Endodermal cell (in vitro differentiated cells): ENCODE results near the gene HNRNPUL1. TPM values are rescaled to one million over a fixed set of nuclear protein-coding genes. Genes with fewer than 3 reads are reported as not detected.
A peak's percentile ranks its signal among the peaks of the same experiment; 100 is the strongest.

Source experiments
- DNase-seq: peaks from one replicate; pipeline ENCODE4 v3.0.0-alpha.2; 2017
- H3K27ac ChIP-seq: 2 replicates; pipeline ENCODE4 v1.5.1; 2013; ENCODE audit warnings: mild to moderate bottlenecking, low read depth, low read length, moderate library complexity
- H3K27me3 ChIP-seq: 2 replicates; pipeline ENCODE4 v1.6.1; 2013; ENCODE audit warnings: mild to moderate bottlenecking, low read length, moderate library complexity; ENCODE audit not compliant: insufficient read depth, control insufficient read depth, poor library complexity, severe bottlenecking
- H3K36me3 ChIP-seq: 2 replicates; pipeline ENCODE4 v1.7.0; 2013; ENCODE audit warnings: mild to moderate bottlenecking, low read length, moderate library complexity; ENCODE audit not compliant: control insufficient read depth, insufficient read depth
- H3K4me1 ChIP-seq: one replicate; pipeline ENCODE4 v1.7.0; 2013; ENCODE audit warnings: low read length; ENCODE audit not compliant: control insufficient read depth, insufficient read depth
- H3K4me3 ChIP-seq: 2 replicates; pipeline ENCODE4 v1.5.1; 2013; ENCODE audit warnings: mild to moderate bottlenecking, low read length, moderate library complexity
- H3K9ac ChIP-seq: 2 replicates; pipeline ENCODE4 v1.6.1; 2013; ENCODE audit warnings: mild to moderate bottlenecking, low read length, moderate library complexity; ENCODE audit not compliant: poor library complexity, severe bottlenecking; ENCODE audit errors: extremely low read depth
- H3K9me3 ChIP-seq: 2 replicates; pipeline ENCODE4 v1.6.1; 2013; ENCODE audit warnings: mild to moderate bottlenecking, low read length, moderate library complexity; ENCODE audit not compliant: control insufficient read depth
- H3K27ac Mint-ChIP-seq: 2 replicates; pipeline ENCODE4 v1.8.0; 2020; ENCODE audit warnings: mixed read lengths
- H3K27me3 Mint-ChIP-seq: 2 replicates; pipeline ENCODE4 v1.8.0; 2021; ENCODE audit warnings: mild to moderate bottlenecking, mixed read lengths; ENCODE audit not compliant: insufficient read depth
- H3K36me3 Mint-ChIP-seq: 2 replicates; pipeline ENCODE4 v1.8.0; 2020; ENCODE audit warnings: low read depth, mixed read lengths
- H3K4me1 Mint-ChIP-seq: 2 replicates; pipeline ENCODE4 v1.8.0; 2020; ENCODE audit warnings: mixed read lengths
- H3K4me3 Mint-ChIP-seq: 2 replicates; pipeline ENCODE4 v1.8.0; 2020; ENCODE audit warnings: mild to moderate bottlenecking, moderate library complexity, mixed read lengths
- H3K9me3 Mint-ChIP-seq: 2 replicates; pipeline ENCODE4 v1.8.0; 2020; ENCODE audit warnings: mild to moderate bottlenecking, mixed read lengths
- WGBS, 2 experiments: methylation state at CpG; one replicate each; pipeline versions ENCODE4 v1.1.5 to v1.1.7; 2013; ENCODE audit warnings: missing lambda C conversion rate in 2 of 2, mixed read lengths in 1 of 2; ENCODE audit not compliant: insufficient coverage in 1 of 2, insufficient read length in 1 of 2; 5-methylcytosine and 5-hydroxymethylcytosine counted together
- total RNA-seq, 2 donors: library from RNA; stranded (reverse); fragmentation: NEBNext Ultra II Directional in 1 of 2; extraction: Animal tissue kit (Norgen Biotek cat#: 25700) in 1 of 2; gene quantifications; 2 replicates in 1 of 2; 3 replicates in 1 of 2; pipeline ENCODE4 v1.2.1, GENCODE V29; 2021
- TF ChIP-seq, protein P1 (sequence below): fragments of 200-600 bp; sonication (generic); conservative IDR thresholded peaks from 2 replicates; pipeline ENCODE4 v1.5.0; 2021; ENCODE audit warnings: antibody characterized with exemption, mild to moderate bottlenecking

The HNRNPUL1 gene
- total RNA-seq, 2 donors from 2014 or later, result 211 to 225 TPM

DNA sequence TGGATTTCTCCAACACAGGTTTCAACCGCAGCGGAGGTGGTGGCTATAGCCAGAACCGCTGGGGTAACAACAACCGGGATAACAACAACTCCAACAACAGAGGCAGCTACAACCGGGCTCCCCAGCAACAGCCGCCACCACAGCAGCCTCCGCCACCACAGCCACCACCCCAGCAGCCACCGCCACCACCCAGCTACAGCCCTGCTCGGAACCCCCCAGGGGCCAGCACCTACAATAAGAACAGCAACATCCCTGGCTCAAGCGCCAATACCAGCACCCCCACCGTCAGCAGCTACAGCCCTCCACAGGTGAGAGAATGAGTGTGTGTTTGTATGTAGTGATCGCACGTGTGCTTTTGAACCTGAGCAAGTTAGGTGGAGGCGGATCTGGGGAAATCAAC is 39.8 kb downstream of the HNRNPUL1 start:
- Histone ChIP-seq H3K9ac (no peak overlapping the region), H3K4me1 (peaks cover 3% of the 10 kb centered on the region), H3K27me3 (no peaks in the 10 kb centered on the region), H3K36me3 (peaks cover 92% of the 10 kb centered on the region), H3K4me3 (no peak overlapping the region), H3K27ac (no peak overlapping the region), H3K9me3 (no peaks in the 10 kb centered on the region)
- Mint-ChIP-seq H3K4me1 (peaks cover 7% of the 10 kb centered on the region), H3K36me3 (peaks cover 75% of the 10 kb centered on the region), H3K4me3 (no peak overlapping the region), H3K27me3 (no peaks in the 10 kb centered on the region), H3K9me3 (no peaks in the 10 kb centered on the region), H3K27ac (peak overlapping the region; percentile 64)
- TF ChIP-seq, protein P1, sequence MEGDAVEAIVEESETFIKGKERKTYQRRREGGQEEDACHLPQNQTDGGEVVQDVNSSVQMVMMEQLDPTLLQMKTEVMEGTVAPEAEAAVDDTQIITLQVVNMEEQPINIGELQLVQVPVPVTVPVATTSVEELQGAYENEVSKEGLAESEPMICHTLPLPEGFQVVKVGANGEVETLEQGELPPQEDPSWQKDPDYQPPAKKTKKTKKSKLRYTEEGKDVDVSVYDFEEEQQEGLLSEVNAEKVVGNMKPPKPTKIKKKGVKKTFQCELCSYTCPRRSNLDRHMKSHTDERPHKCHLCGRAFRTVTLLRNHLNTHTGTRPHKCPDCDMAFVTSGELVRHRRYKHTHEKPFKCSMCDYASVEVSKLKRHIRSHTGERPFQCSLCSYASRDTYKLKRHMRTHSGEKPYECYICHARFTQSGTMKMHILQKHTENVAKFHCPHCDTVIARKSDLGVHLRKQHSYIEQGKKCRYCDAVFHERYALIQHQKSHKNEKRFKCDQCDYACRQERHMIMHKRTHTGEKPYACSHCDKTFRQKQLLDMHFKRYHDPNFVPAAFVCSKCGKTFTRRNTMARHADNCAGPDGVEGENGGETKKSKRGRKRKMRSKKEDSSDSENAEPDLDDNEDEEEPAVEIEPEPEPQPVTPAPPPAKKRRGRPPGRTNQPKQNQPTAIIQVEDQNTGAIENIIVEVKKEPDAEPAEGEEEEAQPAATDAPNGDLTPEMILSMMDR, result no peak
- no peak for DNase-seq
- 88 to 92% methylated on average over 6 to 14 of the region's 14 CpGs for WGBS, 2 experiments

DNA sequence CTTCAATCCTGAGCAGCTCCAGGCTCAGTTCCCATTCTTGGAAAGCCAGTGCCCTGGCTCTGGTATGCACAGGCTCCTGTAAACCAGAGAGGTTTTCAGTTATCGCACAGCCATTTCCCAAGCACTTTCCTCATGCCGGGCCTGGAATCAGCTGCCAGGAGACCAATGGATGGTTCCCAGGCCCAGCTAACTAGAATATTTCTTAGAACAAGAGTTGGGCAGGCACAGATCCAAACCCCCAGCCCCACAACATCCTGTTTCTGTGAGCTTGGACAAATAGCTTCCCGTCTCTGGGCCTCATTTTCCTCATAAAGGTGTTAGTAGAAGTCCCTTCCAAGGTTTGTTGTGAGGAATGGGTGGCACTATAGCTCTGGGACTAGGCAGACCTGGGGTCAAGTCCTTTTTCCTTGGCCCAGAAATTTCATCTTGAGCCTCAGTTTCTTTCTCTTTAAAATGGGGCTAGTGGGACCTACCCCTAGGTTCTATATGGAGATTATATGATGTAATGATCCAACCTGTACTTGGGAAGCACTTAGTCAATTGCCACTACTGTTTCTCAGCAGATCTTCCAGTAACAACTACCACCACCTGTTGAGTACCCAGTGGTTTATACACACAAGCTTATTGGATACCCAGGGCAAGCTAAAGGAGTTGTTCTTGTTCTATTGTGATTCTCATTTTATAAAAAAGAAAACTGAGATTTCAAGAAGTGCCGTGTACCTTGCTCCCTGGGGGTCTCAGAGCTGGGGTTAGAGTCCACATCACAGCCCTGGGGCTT is 40.7 kb downstream of the HNRNPUL1 start:
- H3K9ac ChIP-seq, result no peak overlapping the region
- no peaks in the 10 kb centered on the region for H3K27me3 ChIP-seq
- 95 to 100% methylated on average over 2 to 4 of the region's 4 CpGs for WGBS, 2 experiments
- peaks cover 66% of the 10 kb centered on the region for H3K36me3 Mint-ChIP-seq
- H3K9me3 ChIP-seq, result no peaks in the 10 kb centered on the region
- no peak overlapping the region for H3K27ac ChIP-seq
- H3K9me3 Mint-ChIP-seq, result no peaks in the 10 kb centered on the region
- TF ChIP-seq, protein P1, result no peak
- no peak overlapping the region for H3K4me3 Mint-ChIP-seq
- peaks cover 85% of the 10 kb centered on the region for H3K36me3 ChIP-seq
- H3K27ac Mint-ChIP-seq, result no peak overlapping the region
- peaks cover 11% of the 10 kb centered on the region for H3K4me1 Mint-ChIP-seq
- no peak overlapping the region for H3K4me3 ChIP-seq
- peaks cover 7% of the 10 kb centered on the region for H3K4me1 ChIP-seq
- DNase-seq, result no peak
- no peaks in the 10 kb centered on the region for H3K27me3 Mint-ChIP-seq

DNA sequence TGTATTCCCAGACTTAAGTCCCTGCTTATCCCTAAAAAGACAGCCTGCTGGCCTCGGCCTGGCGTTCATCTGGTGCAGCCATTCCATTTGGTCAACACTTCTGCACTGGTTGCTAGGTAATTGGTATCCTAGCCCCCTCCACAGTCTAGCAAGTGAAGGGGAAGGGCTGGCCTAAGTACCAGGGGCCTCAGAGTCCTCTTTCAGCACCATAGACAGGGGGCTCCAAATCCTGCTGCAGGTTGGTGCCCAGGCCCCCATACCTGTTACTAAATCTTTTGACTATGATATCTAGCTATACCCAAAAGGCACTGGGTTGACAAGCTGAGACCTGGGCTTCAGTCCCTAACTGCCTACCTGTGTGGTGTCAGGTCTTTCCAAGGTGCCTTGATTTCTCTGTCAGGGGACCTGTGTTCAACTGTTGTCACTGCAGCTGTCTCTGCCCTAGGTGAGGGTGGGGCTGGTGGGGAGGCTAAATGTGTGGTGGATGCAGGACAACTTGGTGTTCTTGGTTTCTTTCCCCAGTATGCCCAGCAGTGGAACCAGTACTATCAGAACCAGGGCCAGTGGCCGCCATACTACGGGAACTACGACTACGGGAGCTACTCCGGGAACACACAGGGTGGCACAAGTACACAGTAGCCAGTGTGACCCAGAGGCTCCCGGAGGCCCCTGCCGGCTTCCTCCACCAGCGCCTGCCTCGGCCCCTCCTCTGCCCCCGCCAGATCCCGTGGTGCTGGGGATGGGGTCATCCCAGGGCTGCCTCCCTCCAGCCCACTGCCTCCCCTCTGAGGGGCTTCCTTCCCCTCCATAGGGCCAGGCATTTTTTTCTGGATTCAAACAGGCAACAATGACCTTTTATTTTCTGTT is 42.0 kb downstream of the HNRNPUL1 start:
- Histone ChIP-seq H3K36me3 (peaks cover 72% of the 10 kb centered on the region), H3K4me1 (peaks cover 7% of the 10 kb centered on the region), H3K27ac (no peak overlapping the region), H3K27me3 (no peaks in the 10 kb centered on the region), H3K9me3 (no peaks in the 10 kb centered on the region), H3K4me3 (no peak overlapping the region), H3K9ac (no peak overlapping the region)
- 95% methylated on average over 13 of the region's 13 CpGs for WGBS, 2 experiments
- no peak for DNase-seq
- TF ChIP-seq, protein P1, result no peak
- Mint-ChIP-seq H3K36me3 (peaks cover 56% of the 10 kb centered on the region), H3K4me1 (peaks cover 16% of the 10 kb centered on the region), H3K27me3 (peaks cover 2% of the 10 kb centered on the region), H3K4me3 (no peak overlapping the region), H3K9me3 (no peaks in the 10 kb centered on the region), H3K27ac (peak overlapping the region; percentile 64)
